Spleen (tissue), 7 donors: ENCODE data around the gene TRIM2.
"Not testable (repeated sequence)": the region's sequence is repeated elsewhere in the genome, so short reads cannot be mapped to it uniquely, and the experiment has no call there.

ENCODE experiments used
- CTCF ChIP-seq, 11 experiments: fragments of 200-600 bp in 7 of 11; fragments of 450-650 bp in 4 of 11; sonication (generic) in 4 of 11; IDR thresholded peaks in 8 of 11; conservative IDR thresholded peaks in 3 of 11; 1 replicate in 7 of 11; 2 replicates in 4 of 11; pipeline versions ENCODE4 v1.4.0 to v1.8.0; 2016 to 2021; ENCODE audit warnings: antibody characterized with exemption in 11 of 11, inconsistent platforms in 4 of 11, mild to moderate bottlenecking in 1 of 11
- POLR2A ChIP-seq, 3 donors: fragments of 450-650 bp; IDR thresholded peaks; one replicate each; pipeline ENCODE4 v1.5.1; 2017; ENCODE audit warnings: antibody characterized with exemption in 3 of 3, mild to moderate bottlenecking in 1 of 3
- donor health status: DM: no; HTN: no; CAD: no; lungs with moderate emphysema.
- donor health status: DM: no; HTN: no; CAD: no.
- donor health status: DM: no; HTN: no; CAD: no.

DNA sequence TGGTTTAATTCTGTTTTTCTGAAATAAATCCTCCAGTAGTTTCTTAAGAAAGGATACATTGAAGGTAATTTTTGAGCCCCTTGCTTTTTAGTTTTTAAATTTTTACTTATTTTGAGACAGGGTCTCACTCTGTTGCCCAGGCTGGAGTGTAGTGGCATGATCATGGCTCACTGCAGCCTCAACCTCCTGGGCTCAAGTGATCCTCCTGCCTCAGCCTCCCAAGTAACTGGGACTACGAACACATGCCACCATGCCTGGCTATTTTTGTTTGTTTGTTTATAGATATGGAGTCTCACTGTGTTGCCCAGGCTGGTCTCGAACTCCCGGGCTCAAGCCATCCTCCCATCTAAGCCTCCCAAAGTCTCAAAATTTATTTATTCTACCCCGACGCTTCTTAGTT, 39.0 kb upstream of the TRIM2 start:
- TF ChIP-seq CTCF (IDR thresholded peaks at IDR 0.05 in 8 of 11, conservative IDR thresholded peaks at IDR 0.05 in 3 of 11); POLR2A (IDR thresholded peaks at IDR 0.05): not testable (repeated sequence)
